ENCODE measurements around the gene SRP68. TPM values are rescaled to one million over a fixed set of nuclear protein-coding genes. Genes with fewer than 3 reads are reported as not detected.

The SRP68 gene
- polyA plus RNA-seq, 2 of the 4 experiments (the other 2 are of a cell fraction): 121 to 139 TPM

GRCh38 chr17:76034428-76035350 is 37.6 kb downstream of the SRP68 start (continued):
- TF ChIP-seq RAD21 (conservative IDR thresholded peaks at IDR 0.05 in 1 of 2, IDR thresholded peaks at IDR 0.05 in 1 of 2) (no peak), TFCP2L1 (CRISPR knock-in tag; IDR thresholded peaks at IDR 0.05) (no peak), RFX5 (IDR thresholded peaks at IDR 0.05) (no peak), MAX (IDR thresholded peaks at IDR 0.05) (no peak), HES2 (IDR thresholded peaks at IDR 0.05) (no peak), HMGXB4 (CRISPR knock-in tag; IDR thresholded peaks at IDR 0.05; ENCODE audit: borderline replicate concordance) (no peak), PHF8 (IDR thresholded peaks at IDR 0.05; ENCODE audit: borderline replicate concordance, low read depth) (no peak)

GRCh38 chr17:76033139-76033538 is 39.2 kb downstream of the SRP68 start:
- FAIRE-seq (no peak), DNase-seq (ENCODE audit: low read depth in 1 of 2, low spot score in 1 of 2) (no peak), ATAC-seq (no peak)
- Histone ChIP-seq H3K27ac (no peak overlapping the region), H3K4me1 (peaks cover 13% of the 10 kb centered on the region), H3K4me2 (no peak overlapping the region), H3K9me3 (no peaks in the 10 kb centered on the region), H3K4me3 (no peak overlapping the region)
- 88% methylated on average over 6 of the region's 6 CpGs for WGBS (ENCODE audit: missing lambda C conversion rate)
- CTCF ChIA-PET: interaction anchor here (0.6 to 23.8 kb wide), 9 partner anchors 8 to 373 kb away, joined by 3 to 357 read pairs (median 5); partner anchors contain the start of gene GALR2
- POLR2A ChIA-PET: interaction anchor here (1.9 kb wide), 1 partner anchor 39 kb away, joined by 4 read pairs; the partner anchor contains the start of gene SRP68
- TF ChIP-seq, protein P1, sequence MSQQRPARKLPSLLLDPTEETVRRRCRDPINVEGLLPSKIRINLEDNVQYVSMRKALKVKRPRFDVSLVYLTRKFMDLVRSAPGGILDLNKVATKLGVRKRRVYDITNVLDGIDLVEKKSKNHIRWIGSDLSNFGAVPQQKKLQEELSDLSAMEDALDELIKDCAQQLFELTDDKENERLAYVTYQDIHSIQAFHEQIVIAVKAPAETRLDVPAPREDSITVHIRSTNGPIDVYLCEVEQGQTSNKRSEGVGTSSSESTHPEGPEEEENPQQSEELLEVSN (IDR thresholded peaks at IDR 0.05; ENCODE audit: borderline replicate concordance, low read depth): no peak
- no peak for TF ChIP-seq REST (IDR thresholded peaks at IDR 0.05)
- no peak for TF ChIP-seq RARB (CRISPR knock-in tag; IDR thresholded peaks at IDR 0.05)
- no peak for TF ChIP-seq HES2 (IDR thresholded peaks at IDR 0.05)
- TF ChIP-seq, protein P2, sequence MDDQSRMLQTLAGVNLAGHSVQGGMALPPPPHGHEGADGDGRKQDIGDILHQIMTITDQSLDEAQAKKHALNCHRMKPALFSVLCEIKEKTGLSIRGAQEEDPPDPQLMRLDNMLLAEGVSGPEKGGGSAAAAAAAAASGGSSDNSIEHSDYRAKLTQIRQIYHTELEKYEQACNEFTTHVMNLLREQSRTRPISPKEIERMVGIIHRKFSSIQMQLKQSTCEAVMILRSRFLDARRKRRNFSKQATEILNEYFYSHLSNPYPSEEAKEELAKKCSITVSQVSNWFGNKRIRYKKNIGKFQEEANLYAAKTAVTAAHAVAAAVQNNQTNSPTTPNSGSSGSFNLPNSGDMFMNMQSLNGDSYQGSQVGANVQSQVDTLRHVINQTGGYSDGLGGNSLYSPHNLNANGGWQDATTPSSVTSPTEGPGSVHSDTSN (IDR thresholded peaks at IDR 0.05): no peak
- TF ChIP-seq EHMT2 (IDR thresholded peaks at IDR 0.05; ENCODE audit: low read depth): no peak
- TF ChIP-seq RFX5 (IDR thresholded peaks at IDR 0.05): no peak
- no peak for TF ChIP-seq ATOH8 (CRISPR knock-in tag; IDR thresholded peaks at IDR 0.05; ENCODE audit: low read depth)
- no peak for TF ChIP-seq CEBPB (IDR thresholded peaks at IDR 0.05)
- TF ChIP-seq, protein P3, sequence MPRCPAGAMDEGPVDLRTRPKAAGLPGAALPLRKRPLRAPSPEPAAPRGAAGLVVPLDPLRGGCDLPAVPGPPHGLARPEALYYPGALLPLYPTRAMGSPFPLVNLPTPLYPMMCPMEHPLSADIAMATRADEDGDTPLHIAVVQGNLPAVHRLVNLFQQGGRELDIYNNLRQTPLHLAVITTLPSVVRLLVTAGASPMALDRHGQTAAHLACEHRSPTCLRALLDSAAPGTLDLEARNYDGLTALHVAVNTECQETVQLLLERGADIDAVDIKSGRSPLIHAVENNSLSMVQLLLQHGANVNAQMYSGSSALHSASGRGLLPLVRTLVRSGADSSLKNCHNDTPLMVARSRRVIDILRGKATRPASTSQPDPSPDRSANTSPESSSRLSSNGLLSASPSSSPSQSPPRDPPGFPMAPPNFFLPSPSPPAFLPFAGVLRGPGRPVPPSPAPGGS (IDR thresholded peaks at IDR 0.05): no peak
- TF ChIP-seq RNF2 (IDR thresholded peaks at IDR 0.05; ENCODE audit: borderline replicate concordance, low read depth): no peak
- no peak for TF ChIP-seq KDM1A (IDR thresholded peaks at IDR 0.05; ENCODE audit: low read depth)
- TF ChIP-seq KDM5A (IDR thresholded peaks at IDR 0.05): no peak
- no peak for TF ChIP-seq FOXS1 (CRISPR knock-in tag; IDR thresholded peaks at IDR 0.05)
- TF ChIP-seq FOSB (CRISPR knock-in tag; IDR thresholded peaks at IDR 0.05): no peak
- no peak for TF ChIP-seq MAZ (IDR thresholded peaks at IDR 0.05; ENCODE audit: borderline replicate concordance, low read depth, low read length)
- no peak for TF ChIP-seq HMGXB4 (CRISPR knock-in tag; IDR thresholded peaks at IDR 0.05; ENCODE audit: borderline replicate concordance)
- no peak for TF ChIP-seq HDAC2 (IDR thresholded peaks at IDR 0.05)

Measured in A549 (cell line).